GM19328 (cell line): Measurements from ENCODE around the gene RPP25L.

Experiments
- ATAC-seq: cut with Tn5 transposase; IDR thresholded peaks from one replicate; pipeline ENCODE4 v1.9.1; 2021; ENCODE audit warnings: mild to moderate bottlenecking, moderate library complexity; ENCODE audit not compliant: unreplicated experiment

The RPP25L gene

DNA sequence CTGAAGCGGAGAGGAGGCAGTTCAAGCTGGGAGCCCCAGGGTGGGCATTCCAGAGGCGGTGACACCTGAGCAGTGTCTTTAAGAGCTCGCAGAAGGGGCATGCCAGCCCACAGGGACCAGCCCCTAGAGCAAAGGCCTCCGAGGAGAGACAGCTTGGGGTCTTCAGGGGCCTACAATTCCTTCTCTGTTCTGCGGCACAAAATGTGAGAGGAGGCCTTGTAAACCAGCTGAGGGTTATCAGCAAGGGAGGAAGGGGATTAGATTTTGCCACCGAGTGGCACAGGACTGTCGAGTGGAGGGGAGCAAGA lies 26.2 kb upstream of the RPP25L start:
- ATAC-seq = no peak

DNA sequence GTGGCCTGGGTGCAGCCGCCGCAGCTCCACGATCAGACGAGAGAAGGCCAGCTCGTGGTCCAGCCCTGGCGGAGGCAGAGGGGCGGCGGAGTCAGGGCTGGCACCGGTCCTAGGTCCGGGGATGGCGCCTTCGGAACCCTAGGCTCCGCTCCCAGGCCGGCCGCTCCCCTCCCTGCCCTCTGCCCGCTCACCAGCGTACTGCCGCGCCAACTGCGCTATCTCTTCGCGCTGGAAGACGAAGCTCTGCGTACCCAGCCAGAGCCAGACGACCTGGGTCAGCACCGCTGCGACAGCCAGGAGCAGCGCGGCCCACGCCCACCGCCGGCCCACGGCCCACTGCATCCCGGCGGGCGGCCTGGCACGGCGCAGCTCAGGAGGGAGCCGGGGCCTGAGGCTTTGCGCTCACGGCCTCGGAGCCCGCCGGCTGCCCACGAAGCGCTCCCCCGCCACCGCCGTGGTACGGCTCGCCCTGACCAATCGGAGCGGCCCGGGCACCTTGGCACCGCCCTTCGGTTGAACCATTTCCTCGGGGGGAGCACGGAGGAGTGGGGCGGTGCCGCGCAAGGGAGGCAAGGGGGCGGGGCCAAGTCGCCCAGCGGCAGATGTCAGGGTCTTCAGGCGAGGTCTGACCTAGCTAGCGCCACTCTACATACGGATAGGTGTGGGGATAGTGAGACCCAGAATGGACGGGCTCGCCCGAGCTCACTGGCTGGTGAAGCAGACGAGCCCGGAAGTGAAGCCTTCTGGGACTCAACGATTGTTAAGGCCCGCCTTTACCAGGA lies 25.6 kb upstream of the RPP25L start, which contains the start of gene SIGMAR1:
Gene SIGMAR1, minus strand, starts transcription at position 432 of the 782 bp plus-strand sequence. Its CDS starts 90 bp downstream, at position 342.
- ATAC-seq = peak; percentile 80

DNA sequence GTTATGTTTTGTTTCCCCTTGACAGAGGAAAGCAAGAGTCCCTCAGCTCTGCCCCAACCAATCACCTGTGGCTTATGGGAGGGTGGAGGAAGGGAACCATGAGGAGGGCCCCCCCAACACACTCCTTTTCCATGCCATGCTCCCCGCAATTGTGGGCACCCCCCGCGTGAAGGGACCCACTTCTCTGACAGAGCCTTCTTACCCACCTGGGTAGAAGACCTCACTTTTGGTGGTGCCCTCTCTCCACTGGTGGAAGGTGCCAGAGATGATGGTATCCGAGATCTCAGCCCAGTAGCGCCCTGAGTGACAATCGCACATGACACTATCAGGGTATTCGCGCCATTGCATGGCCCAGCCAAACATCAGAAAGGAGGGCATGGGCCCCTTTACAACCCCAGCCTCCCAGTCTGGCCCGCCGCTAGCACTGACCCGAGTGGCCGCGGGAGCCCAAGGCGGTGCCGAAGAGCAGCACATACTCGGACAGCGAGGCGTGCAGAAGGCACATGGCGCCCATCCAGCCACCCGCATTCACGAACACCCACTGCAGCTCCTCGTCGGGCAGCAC lies 25.0 kb upstream of the RPP25L start:
- no peak for ATAC-seq

- no peak for ATAC-seq
Observed at GRCh38 chr9:34635556-34635955, 23.7 kb upstream of the RPP25L start.

GRCh38 chr9:34634551-34635248 lies 22.8 kb upstream of the RPP25L start:
- ATAC-seq = no peak

DNA sequence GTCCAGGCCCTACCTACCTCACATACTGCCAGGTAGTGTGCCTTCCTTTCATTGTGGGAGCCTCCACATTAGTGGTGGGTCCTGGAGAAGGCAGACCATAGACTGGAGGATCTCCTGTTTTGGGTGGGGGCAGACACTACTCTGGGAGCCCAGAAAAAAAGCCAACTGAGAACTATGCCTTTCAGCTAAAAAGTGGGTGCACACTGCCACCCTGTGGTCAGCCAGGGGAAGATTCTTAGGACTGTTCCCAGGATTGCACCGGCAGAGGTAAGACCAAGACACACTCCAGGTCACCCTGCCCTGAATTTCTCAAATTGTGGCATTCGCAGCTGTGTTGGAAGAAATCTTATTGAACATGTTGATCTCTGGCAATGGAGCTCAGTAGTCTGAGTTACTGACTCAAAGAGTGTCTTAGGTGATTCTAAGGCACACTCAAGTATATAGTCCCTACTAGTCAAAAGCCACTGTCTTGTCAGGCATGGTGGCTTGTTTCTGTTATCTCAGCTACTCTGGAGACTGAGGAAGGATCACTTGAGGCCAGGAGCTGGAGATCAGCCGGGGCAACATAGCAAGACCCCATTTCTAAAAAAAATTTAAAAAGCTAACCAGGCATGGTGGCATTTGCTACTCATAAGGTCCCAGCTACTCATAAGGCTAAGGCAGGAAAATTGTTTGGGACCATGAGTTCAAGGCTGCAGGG lies 22.1 kb upstream of the RPP25L start:
- ATAC-seq = no peak

DNA sequence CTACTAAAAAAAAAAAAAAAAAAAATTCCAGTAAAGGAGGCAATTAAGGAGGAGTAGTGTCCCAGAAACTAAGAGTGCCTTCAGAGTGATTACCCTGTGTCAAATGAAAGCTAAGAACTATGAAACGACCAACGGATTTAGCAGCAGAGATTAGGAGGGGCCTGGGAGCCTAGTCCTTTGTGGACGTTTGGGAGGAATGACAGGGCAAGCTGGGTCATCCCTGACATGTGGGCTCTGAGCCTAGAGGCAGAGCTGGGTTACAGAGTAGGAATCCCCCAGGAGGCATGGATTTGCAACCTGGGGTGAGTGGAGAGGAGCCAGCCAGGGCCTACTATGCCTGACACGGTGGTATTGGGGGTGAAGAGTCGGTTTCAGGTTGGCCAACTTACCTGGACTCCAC lies 21.3 kb upstream of the RPP25L start:
- ATAC-seq = no peak

DNA sequence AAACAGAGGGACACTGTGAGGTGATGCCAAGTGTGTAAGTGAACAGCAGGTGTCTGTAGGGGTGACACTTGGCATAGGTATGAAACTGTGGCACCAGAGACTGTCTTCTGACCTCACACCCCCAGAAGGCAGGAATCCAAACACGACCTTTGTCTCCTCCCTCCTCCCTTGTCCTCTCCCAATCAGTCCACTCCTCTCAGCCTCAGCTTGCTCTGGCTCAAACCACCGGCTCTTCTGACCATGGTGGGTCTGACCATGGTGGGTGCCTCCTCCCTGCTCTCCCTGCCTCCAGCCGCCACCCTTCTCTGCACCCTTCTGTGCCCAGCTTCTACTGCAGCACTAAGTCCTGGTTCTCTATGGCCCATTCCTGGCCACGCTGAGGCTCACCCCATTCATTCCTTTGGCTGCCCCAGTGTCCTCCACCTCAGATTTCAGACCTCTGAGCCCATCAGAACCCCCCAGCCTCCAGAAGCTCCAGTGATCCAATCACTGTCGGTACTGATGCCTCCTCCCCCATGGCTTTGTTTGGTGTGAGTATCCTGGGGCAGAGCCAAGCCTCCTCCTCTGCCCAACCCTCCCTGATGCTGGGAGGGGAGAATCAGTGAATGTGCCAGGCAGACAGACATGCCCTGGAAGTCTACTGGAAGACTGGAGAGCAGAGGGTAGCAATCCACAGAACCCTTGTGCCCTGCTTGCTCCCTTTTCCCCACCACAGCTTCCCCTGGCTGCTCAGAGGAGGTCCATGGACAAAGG lies 18.7 kb upstream of the RPP25L start:
- ATAC-seq = no peak

GRCh38 chr9:34629491-34629808 lies 17.6 kb upstream of the RPP25L start:
- ATAC-seq = no peak

- ATAC-seq = no peak
Observed at GRCh38 chr9:34628656-34629490, 17.0 kb upstream of the RPP25L start, which contains the start of gene ARID3C. Gene ARID3C, minus strand, starts transcription at chr9:34629066. Its CDS starts 1,052 bp downstream, at chr9:34628014.

DNA sequence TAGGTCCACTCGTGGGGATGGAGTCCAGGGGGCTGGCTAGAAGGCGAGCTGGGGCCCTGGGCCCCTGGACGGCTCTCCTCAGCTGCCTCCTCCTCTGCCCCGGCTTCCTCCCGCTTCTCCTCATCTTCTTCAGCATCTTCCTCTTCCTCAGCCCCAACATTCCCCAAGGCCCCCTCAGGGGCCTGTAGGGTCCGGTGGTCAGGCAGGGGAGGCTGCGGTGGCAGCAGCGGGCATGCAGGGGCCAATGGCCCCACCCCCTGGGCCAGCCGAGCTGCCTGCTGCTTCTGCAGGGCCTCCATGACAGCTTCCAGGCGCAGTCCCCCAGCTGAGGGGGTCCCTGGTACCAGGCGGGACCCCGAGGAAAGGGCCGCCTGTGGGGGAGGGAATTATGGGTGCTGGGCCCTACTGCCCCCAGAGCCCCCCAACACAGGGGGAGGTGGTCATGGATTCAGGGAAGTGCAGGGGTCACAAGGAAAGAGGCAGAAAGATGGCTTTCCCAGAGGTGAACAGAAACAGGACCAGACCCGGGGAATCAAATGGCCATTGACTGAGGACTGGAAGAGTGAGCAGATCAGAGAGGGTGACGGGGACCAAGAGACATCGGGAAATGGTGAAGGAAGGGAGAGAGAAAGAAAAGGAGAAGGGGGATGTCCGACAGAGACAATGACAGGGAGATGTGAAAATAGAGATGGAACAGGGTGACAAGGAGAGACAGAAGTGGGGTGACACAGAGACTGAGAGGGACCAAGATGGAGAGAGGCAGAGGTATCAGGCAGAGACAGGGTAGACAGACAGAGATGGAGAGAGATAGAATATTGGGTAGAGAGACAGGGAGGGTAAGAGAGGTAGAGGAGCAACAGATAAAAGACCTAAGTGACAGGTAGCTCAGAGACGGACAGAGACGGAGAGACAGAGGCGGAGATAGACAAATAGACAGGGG lies 16.1 kb upstream of the RPP25L start:
- ATAC-seq = no peak

GRCh38 chr9:34625186-34625486 lies 13.2 kb upstream of the RPP25L start:
- ATAC-seq = no peak

GRCh38 chr9:34624475-34625185 lies 12.7 kb upstream of the RPP25L start:
- ATAC-seq = no peak

- ATAC-seq = no peak
Observed at GRCh38 chr9:34623374-34624235, 11.7 kb upstream of the RPP25L start.

DNA sequence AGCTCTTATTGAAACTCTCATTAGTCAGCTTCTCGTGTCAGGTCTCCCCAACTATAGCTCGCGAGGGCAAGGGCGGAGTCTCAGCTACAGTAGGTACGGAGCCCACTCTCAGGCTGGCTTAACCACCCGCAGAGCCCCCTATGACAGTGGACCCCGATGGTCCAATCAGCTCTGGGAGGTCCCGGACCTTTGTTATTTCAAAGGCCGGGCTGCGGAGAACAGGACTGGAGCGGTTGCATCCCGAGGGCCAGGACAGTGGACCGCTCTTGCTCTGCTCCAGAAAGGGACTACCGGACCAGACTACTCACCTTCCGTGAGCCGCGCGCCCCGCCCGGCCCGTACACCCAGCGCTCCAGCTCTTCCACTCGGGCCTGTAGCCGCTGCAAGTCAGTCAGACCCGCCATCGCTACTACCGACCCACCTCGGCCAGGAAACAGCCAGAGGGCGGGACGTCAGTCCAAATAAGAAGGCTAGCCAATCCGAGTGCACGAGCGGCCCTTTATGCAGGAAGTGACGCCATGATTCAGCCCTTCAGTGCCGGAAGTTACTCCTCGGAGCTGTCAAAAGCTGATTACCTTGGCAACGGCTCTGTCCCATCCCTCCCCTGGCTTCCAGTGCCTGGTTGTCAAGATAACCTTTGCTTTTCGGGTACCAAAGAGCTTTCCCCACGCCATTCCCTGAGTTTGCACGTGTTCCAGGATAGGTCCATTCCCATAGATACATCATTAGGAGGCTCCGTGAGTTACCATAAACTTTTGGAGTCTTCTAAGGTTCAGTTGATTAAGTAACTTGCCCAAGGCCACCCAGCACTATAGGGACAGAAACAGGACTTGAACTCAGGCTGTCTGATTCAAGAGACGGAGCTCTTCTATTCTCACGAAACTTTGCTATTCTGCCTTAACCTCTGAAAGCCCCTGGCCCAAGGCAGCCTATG lies 8.4 kb upstream of the RPP25L start, which contains the start of gene DCTN3:
Gene DCTN3, minus strand, starts transcription at position 435 of the 934 bp plus-strand sequence. Its CDS starts 31 bp downstream, at position 404.
- ATAC-seq = peak; percentile 96

GRCh38 chr9:34615132-34615531 lies 3.2 kb upstream of the RPP25L start:
- ATAC-seq = no peak
